Measurements from ENCODE around the gene ARMC7. TPM values are rescaled to one million over a fixed set of nuclear protein-coding genes. Genes with fewer than 3 reads are reported as not detected.

The ARMC7 gene
- total and polyA plus RNA-seq, 7 donors = 3.2 to 18.9 (median 7.8) TPM

GRCh38 chr17:75109046-75109406 is 743 bp upstream of the ARMC7 start:
- Histone ChIP-seq H3K27me3 (no peaks in the 10 kb centered on the region), H3K4me1 (peaks cover 0 to 40% (median 26%) of the 10 kb centered on the region in 4 donors), H3K27ac (peak overlapping the region in 1 of 4 donors; percentile 77), H3K9me3 (no peaks in the 10 kb centered on the region), H3K36me3 (no peaks in the 10 kb centered on the region), H3K4me3 (peak overlapping the region; percentile 65 to 91 (median 76))
- intact Hi-C loops (cut with DNase I) = loop anchor here (2.0 kb wide), 1 partner anchor 62 kb away; no protein-coding TSS in a partner anchor
- 4 to 5% methylated on average over 22 of the region's 22 CpGs for WGBS, 2 donors
- no peak for DNase-seq
- TF ChIP-seq, protein P1, sequence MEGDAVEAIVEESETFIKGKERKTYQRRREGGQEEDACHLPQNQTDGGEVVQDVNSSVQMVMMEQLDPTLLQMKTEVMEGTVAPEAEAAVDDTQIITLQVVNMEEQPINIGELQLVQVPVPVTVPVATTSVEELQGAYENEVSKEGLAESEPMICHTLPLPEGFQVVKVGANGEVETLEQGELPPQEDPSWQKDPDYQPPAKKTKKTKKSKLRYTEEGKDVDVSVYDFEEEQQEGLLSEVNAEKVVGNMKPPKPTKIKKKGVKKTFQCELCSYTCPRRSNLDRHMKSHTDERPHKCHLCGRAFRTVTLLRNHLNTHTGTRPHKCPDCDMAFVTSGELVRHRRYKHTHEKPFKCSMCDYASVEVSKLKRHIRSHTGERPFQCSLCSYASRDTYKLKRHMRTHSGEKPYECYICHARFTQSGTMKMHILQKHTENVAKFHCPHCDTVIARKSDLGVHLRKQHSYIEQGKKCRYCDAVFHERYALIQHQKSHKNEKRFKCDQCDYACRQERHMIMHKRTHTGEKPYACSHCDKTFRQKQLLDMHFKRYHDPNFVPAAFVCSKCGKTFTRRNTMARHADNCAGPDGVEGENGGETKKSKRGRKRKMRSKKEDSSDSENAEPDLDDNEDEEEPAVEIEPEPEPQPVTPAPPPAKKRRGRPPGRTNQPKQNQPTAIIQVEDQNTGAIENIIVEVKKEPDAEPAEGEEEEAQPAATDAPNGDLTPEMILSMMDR (IDR thresholded peaks at IDR 0.05) = no peak
- no peak for TF ChIP-seq POLR2AphosphoS5 (IDR thresholded peaks at IDR 0.05)
- TF ChIP-seq POLR2A (IDR thresholded peaks at IDR 0.05) = no peak
- no peak for TF ChIP-seq EP300 (IDR thresholded peaks at IDR 0.05)

GRCh38 chr17:75110234-75110937 is 617 bp downstream of the ARMC7 start:
- Histone ChIP-seq H3K36me3 (no peaks in the 10 kb centered on the region), H3K4me1 (peaks cover 0 to 48% (median 34%) of the 10 kb centered on the region in 4 donors), H3K27me3 (no peaks in the 10 kb centered on the region), H3K4me3 (peak overlapping the region; percentile 65 to 91 (median 76)), H3K9me3 (no peaks in the 10 kb centered on the region), H3K27ac (peak overlapping the region; percentile 66 to 81 (median 77))
- DNase-seq = no peak
- intact Hi-C loops (cut with DNase I) = loop anchor here (5.0 kb wide), 2 partner anchors 48 to 72 kb away; partner anchors contain the start of gene SUMO2
- 13 to 21% methylated on average over 40 of the region's 40 CpGs for WGBS, 2 donors
- TF ChIP-seq POLR2A (IDR thresholded peaks at IDR 0.05) = no peak
- TF ChIP-seq, protein P1 (IDR thresholded peaks at IDR 0.05) = no peak
- no peak for TF ChIP-seq EP300 (IDR thresholded peaks at IDR 0.05)

DNA sequence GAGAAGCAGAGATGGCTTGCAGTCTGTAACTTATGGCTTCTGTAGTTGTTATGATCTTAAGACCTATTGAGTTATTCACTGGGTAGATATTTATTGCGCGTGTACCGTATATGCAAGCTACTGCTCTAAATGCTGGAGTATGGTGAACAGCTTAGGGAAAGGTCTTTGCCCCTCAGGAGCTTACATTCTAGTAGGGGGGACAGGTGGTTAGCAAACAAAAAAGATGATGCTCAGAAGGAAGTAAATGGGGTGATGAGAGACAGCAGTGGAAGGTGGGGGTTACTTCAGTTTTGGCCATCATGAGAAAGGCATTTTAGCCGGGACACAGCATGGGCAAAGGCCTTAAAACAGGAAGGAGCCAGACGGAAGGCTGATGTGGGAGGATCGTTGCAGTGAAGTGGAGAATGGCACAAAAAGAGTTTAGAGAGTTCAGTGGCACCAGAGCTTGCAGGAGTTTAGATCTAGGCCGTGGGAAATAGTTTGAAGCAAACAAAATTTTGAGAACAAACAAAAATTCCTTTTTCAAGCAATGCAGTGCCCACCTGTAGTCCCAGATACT is 2.1 kb downstream of the ARMC7 start:
- Histone ChIP-seq H3K36me3 (peaks cover 0 to 6% (median 0%) of the 10 kb centered on the region in 4 donors), H3K27ac (no peak overlapping the region), H3K9me3 (no peaks in the 10 kb centered on the region), H3K4me1 (peaks cover 0 to 48% (median 38%) of the 10 kb centered on the region in 4 donors), H3K4me3 (no peak overlapping the region), H3K27me3 (no peaks in the 10 kb centered on the region)
- intact Hi-C loops (cut with DNase I) = loop anchor here (5.0 kb wide), 2 partner anchors 50 to 70 kb away; partner anchors contain the start of gene SUMO2
- no peak for DNase-seq
- 90% methylated on average over 7 of the region's 7 CpGs for WGBS, 2 donors
- TF ChIP-seq POLR2AphosphoS5 (IDR thresholded peaks at IDR 0.05) (no peak), EP300 (IDR thresholded peaks at IDR 0.05) (no peak), POLR2A (IDR thresholded peaks at IDR 0.05) (no peak)
- TF ChIP-seq, protein P1 (IDR thresholded peaks at IDR 0.05) = no peak

- Histone ChIP-seq H3K9me3 (no peaks in the 10 kb centered on the region), H3K27ac (peak overlapping the region; percentile 81 to 86 (median 86)), H3K4me3 (peak overlapping the region; percentile 34 to 56 (median 52)), H3K4me1 (peaks cover 0 to 45% (median 36%) of the 10 kb centered on the region in 4 donors), H3K27me3 (no peaks in the 10 kb centered on the region), H3K36me3 (peaks cover 0 to 6% (median 3%) of the 10 kb centered on the region in 4 donors)
- peak; percentile 95 for DNase-seq
- TF ChIP-seq, protein P1 (IDR thresholded peaks at IDR 0.05) = peak; percentile 76 to 98 (median 94)
- TF ChIP-seq POLR2AphosphoS5 (IDR thresholded peaks at IDR 0.05) (peak in 2 of 4 donors; percentile 42 to 47), POLR2A (IDR thresholded peaks at IDR 0.05) (no peak), EP300 (IDR thresholded peaks at IDR 0.05) (no peak)
- intact Hi-C loops (cut with DNase I) = loop anchor here (1.0 to 5.0 kb wide), 4 partner anchors 17 to 87 kb away; partner anchors contain the start of genes NT5C and SUMO2
- WGBS, 2 donors = 1 to 3% methylated on average over 22 of the region's 22 CpGs
Measured at GRCh38 chr17:75113798-75114551, 4.2 kb downstream of the ARMC7 start.

Data from sigmoid colon (tissue), 7 donors.